SK-N-DZ (cell line): ENCODE measurements around the gene ATG4D.
A peak's percentile ranks its signal among the peaks of the same experiment; 100 is the strongest.
"Not testable (repeated sequence)": the region's sequence is repeated elsewhere in the genome, so short reads cannot be mapped to it uniquely, and the experiment has no call there.

Source experiments
- DNase-seq: peaks from one replicate; pipeline ENCODE4 v3.0.0-alpha.2; 2015; ENCODE audit warnings: low spot score

Gene ATG4D

GRCh38 chr19:10551006-10551405 lies 7.3 kb downstream of the ATG4D start:
- not testable (repeated sequence) for DNase-seq

GRCh38 chr19:10551698-10552301 lies 8.1 kb downstream of the ATG4D start:
- DNase-seq, result no peak

- no peak for DNase-seq
Measured at GRCh38 chr19:10552510-10553053, 8.9 kb downstream of the ATG4D start.

GRCh38 chr19:10553087-10553667 lies 9.5 kb downstream of the ATG4D start:
- DNase-seq, result no peak

- no peak for DNase-seq
Measured at GRCh38 chr19:10553943-10554381, 10.3 kb downstream of the ATG4D start.

GRCh38 chr19:10554760-10555609 lies 11.3 kb downstream of the ATG4D start:
- no peak for DNase-seq

GRCh38 chr19:10555610-10555973 lies 11.9 kb downstream of the ATG4D start:
- no peak for DNase-seq

DNA sequence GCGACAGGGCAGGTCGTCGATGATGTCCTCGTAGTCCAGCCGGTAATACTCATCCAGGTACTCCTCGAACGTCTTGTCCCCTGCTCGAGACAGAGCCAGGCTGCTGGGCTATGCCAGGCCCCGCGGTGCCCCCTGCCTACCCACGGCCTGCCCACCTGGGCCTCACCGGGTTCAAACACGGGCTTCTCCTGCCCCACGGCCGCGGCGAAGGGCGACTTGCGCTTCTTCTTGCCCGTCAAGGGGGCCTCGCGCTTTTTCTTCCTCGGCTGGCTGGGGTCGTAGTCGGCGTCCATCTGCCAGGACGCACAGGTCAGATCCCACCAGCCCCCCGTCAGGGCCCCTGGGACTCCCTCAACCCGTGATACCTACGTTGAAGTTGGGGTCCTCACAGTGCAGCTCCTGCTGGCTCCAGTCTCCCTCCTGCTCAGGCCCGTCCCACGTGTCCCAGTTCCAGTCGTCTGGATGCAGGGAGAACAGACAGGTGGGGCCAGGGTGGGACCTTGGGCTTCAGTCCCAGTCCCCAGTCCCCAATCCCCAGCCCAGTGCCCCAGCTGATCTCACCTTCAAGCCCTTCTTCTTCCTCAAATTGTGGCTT lies 14.0 kb downstream of the ATG4D start:
- DNase-seq, result no peak

GRCh38 chr19:10560154-10560553 lies 16.4 kb downstream of the ATG4D start:
- DNase-seq, result no peak

- DNase-seq, result no peak
Measured at GRCh38 chr19:10562609-10563008, 18.9 kb downstream of the ATG4D start.

DNA sequence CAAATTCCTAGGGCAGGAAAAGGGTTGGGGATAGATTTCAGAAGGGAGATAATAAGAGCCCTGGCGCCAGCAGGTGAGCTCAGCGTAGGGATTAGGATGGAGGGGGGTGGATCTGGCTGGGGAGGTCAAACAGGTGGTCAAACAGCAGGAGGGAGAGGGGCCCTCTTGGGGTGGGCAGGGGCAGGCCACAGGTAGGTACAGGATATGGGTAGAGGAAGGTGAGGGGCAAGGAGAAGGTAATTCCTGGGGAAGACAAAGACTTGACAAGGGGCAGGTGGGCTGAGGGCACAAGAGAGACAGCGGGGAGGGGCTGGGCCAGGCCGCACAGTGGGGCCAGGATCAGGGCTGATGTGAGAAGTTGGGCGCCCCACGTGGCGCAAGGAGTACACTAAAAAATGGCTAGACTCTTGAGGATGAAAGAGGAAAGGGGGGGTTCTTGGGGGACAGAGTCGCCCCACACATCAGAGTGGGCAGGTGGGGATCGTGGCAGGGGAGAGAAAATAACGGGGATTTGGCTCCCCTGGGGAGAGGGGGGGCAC lies 21.4 kb downstream of the ATG4D start:
- DNase-seq, result peak; percentile 67

DNA sequence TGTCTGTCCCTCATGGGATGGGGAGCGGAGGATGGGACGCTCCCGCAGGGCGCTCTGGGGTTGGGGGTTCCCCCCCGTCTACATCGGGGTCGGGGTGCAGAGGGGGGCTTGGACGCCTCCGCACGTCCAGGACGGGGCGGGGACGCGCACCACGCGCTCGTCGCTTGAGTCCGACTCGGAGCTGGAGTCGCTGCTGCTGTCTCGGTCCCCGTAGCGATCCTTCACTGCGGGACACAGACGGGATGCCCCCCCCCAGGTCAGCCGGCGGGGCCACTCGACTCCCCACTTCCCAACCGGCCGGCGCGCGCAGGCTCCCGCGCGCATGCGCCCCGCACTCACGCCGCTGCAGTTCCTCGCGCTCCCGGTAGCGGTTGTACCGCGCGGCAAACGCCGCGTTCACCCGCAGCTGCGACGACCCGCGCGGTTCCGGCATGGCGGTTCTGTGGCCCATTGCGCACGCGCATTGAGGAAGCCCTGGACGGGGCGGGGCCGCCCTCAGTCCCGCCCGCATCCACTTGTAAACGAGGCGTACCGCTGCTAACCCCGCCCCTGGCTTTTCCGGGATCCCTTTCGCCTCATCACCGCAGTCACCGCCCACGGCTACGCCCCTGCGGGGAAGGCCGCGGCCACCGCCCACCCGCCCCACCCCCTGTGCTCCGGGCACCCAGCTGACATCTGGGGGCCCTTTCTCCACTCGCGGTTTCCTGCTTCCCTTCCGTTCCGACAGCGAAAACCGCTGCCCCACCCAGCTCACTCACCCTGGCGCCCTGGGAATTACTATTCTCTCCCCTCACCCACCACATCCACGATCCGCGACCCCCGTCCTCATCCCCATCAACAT lies 22.1 kb downstream of the ATG4D start, which contains the start of gene KRI1:
Gene KRI1 (minus strand): TSS at position 444 of the 841 bp plus-strand sequence. CDS start 11 bp downstream, at position 433.
- peak; percentile 96 for DNase-seq

DNA sequence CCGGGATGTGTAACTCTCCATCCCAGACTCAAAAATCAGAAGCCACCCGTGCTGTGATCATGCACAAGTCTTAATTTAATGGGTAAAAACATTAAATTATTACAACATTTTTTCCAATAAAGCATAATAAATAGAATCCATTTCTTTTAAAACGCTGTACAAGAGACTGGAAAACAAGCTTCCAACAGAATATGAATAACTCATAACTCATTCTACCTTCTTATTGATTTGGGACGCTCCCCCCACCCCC lies 22.6 kb downstream of the ATG4D start:
- DNase-seq, result no peak

DNA sequence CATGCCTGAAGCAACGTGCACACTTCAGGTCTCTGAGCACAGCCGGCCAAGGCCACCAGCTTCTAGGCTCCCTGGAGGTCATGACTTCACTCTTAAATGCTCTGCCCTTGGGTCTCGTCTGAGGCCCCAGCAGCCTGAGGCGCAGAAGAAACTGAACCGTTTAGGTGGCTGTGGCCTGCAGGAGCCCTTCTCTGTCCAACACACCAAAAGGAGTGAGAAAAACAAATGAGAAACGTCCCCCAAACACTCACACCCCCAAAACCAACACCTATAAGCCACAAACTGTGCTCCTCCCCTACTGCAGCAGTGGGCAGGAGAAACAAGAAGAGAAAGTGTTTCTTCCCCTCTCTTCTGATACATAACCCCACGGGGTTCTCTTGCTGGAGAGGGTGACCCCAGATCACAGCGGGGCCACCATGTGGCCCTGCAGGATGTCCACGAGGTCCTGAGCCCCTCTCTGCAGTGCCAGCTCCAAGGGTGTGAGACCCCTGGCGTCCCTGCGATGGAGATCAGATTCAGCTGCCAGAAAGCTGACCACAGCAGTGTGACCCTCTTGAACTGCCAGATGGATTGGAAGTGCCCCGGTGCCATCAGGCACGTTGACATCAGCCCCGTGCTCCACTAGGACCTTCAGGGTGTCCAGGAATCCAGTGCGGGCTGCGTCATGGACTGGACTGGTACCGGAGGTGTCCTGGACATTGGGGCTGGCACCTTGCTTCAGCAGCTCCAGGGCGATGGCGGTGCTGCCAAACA lies 23.1 kb downstream of the ATG4D start:
- DNase-seq, result no peak

DNA sequence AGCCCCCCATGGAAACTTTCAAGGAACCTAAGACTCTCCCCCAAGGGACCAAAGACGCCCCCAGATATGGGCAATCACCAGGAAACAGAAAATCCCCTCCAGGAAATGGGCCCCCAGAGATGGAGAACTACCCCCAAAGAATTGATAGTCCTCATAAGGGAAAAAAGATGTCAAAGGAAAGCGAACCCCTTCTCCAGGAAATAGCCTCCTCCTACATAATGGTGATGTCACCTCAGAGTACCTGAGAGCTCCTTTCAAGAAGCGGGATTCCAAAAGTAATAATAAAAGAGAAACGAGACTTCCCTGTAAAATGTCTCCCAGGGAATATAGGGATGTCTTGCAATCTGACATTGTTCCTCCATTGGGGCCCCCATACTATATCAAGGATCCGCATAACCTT lies 24.0 kb downstream of the ATG4D start:
- DNase-seq, result no peak

GRCh38 chr19:10568062-10568825 lies 24.5 kb downstream of the ATG4D start:
- DNase-seq, result no peak

- peak; percentile 99 for DNase-seq
Measured at GRCh38 chr19:10568826-10569651, 25.3 kb downstream of the ATG4D start, which contains the start of gene CDKN2D. TSS of gene CDKN2D (minus strand) at chr19:10568979. CDS start at chr19:10568653, 326 bp downstream.

DNA sequence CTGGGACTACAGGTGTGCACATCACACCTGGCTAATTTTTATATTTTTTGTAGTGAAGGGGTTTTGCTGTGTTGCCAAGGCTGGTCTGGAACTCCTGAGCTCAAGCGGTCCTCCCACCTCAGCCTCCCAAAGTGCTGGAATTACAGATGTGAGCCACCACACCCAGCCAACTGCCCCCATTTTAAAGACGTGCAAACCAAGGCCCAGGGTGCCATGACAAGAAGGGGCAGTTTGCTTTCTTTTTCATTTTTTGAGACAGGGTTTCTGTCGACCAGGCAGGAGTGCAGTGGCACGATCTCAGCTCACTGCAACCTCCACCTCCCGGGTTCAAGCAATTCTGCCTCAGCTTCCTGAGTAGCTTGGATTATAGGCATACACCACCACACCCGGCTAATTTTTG lies 30.1 kb downstream of the ATG4D start:
- not testable (repeated sequence) for DNase-seq
